ENCODE measurements around the gene NRARP. TPM values are rescaled to one million over a fixed set of nuclear protein-coding genes. Genes with fewer than 3 reads are reported as not detected.
A peak's percentile ranks its signal among the peaks of the same experiment; 100 is the strongest.

NRARP gene
- total and polyA plus RNA-seq, 2 of the 13 experiments (the other 11 are each of a cell fraction or from before 2014, with no cell fraction given) = 0.22 to 0.46 TPM

DNA sequence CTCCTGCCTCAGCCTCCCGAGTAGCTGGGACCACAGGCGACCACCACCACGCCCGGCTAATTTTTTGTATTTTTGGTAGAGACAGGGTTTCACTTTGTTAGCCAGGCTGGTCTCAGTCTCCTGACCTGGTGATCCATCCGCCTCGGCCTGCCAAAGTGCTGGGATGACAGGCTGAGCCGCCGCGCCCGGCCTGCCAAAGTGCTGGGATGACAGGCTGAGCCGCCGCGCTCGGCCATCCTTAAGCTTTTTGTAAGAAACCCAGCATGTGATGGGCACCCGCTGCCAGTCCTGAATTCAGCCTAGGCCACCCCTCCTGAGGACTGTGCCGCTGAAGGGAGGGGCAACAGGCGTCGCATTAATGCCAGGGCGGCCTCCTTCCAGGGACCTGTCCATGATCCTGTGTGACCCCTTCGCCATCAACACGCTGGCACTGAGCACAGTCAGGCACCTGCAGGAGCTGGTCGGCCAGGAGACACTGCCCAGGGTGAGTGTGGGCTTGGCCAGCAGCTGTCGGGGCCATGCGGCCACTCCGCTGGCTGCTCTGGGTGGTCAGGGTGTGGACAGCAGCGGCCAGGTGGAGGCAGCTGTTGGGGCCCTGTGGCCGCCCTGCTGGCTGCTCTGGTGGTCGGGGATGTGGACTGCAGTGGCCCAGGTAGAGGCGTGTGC lies 36.4 kb downstream of the NRARP start:
- H3K4me3 ChIP-seq (replicated peaks in 1 of 3; ENCODE audit: insufficient read depth in 1 of 3, low read depth in 2 of 3, low read length in 3 of 3) = no peak overlapping the region
- POLR2A ChIA-PET = no interaction called here

DNA sequence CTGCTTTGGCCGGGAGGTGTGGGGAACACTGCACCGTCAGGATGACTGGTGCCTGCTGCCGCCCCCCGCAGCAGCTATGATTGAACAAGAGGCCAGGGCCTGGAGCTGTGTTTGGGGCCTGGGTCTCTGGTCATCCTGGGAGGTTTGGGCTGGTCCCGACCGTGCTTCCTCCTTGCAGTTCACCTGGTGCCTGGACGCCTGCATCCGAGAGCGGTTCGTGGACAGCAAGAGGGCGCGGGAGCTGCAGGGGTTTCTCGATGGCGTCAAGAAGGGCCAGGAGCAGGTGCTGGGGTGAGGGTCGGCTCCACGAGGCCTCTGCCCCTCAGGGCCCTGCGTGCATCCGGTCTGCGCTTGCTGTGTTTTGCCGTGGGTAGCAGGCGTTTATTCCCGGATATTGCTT lies 38.0 kb downstream of the NRARP start:
- Histone ChIP-seq H3K9ac (ENCODE audit: insufficient read depth, low read depth, low read length) (no peak overlapping the region), H4K20me1 (ENCODE audit: insufficient read depth, low read length) (no peaks in the 10 kb centered on the region; the same call in 1 of the 2 replicates), H3K27ac (ENCODE audit: extremely low read length, insufficient read depth, low read length) (no peak overlapping the region), H3K4me1 (ENCODE audit: insufficient read depth, low read length) (peaks cover 19% of the 10 kb centered on the region), H3K9me3 (ENCODE audit: low read length) (no peaks in the 10 kb centered on the region), H2AFZ (ENCODE audit: low read length) (no peak overlapping the region), H3K4me2 (ENCODE audit: low read depth, low read length) (no peak overlapping the region), H3K79me2 (ENCODE audit: insufficient read depth, low read length) (no peaks in the 10 kb centered on the region), H3K36me3 (replicated peaks in 1 of 2; ENCODE audit: control insufficient read depth in 1 of 2, insufficient read depth in 2 of 2, low read length in 2 of 2) (peaks cover 12 to 16% of the 10 kb centered on the region in 2 experiments; a peak in 3 of 5 replicates), H3K27me3 (ENCODE audit: control insufficient read depth in 1 of 2, insufficient read depth in 2 of 2, low read length in 2 of 2) (no peaks in the 10 kb centered on the region), H3K4me3 (replicated peaks in 1 of 3; ENCODE audit: insufficient read depth in 1 of 3, low read depth in 2 of 3, low read length in 3 of 3) (no peak overlapping the region)
- ATAC-seq = no peak
- DNase-seq (ENCODE audit: low spot score) = no peak
- no peak for FAIRE-seq
- 97% methylated on average over 15 of the region's 22 CpGs for WGBS (ENCODE audit: low lambda C conversion rate)
- POLR2A ChIA-PET = interaction anchor here (0.9 kb wide), 1 partner anchor 23 kb away, joined by 4 read pairs; the partner anchor contains the start of gene TUBB4B
- in situ Hi-C loops (cut with HindIII; ENCODE audit: extremely low pct_ligation_motif_present, low pct_unique_long_range_greater_than_20kb) (no loop called here), intact Hi-C loops (cut with micrococcal nuclease; ENCODE audit: unreplicated experiment) (no loop called here)
- BruUV-seq (replicated peaks) = no TSS peak
- CTCF ChIA-PET (ENCODE audit: low intra/inter-chr PET ratio, low total read pairs) = no interaction called here
- peak; percentile 24 for TF ChIP-seq AGO2 (optimal IDR thresholded peaks at IDR 0.05; ENCODE audit: low read depth, low read length)
- no peak for TF ChIP-seq ZNF839 (CRISPR knock-in tag; IDR thresholded peaks at IDR 0.05; ENCODE audit: borderline replicate concordance)

More for the DNA sequence above, 36.4 kb downstream of the NRARP start:
- Histone ChIP-seq H2AFZ (ENCODE audit: low read length) (no peak overlapping the region), H3K4me1 (ENCODE audit: insufficient read depth, low read length) (peaks cover 19% of the 10 kb centered on the region), H3K27me3 (ENCODE audit: control insufficient read depth in 1 of 2, insufficient read depth in 2 of 2, low read length in 2 of 2) (no peaks in the 10 kb centered on the region), H3K9ac (ENCODE audit: insufficient read depth, low read depth, low read length) (no peak overlapping the region), H3K79me2 (ENCODE audit: insufficient read depth, low read length) (no peaks in the 10 kb centered on the region), H3K4me2 (ENCODE audit: low read depth, low read length) (no peak overlapping the region), H4K20me1 (ENCODE audit: insufficient read depth, low read length) (no peaks in the 10 kb centered on the region; the same call in 1 of the 2 replicates), H3K9me3 (ENCODE audit: low read length) (no peaks in the 10 kb centered on the region), H3K27ac (ENCODE audit: extremely low read length, insufficient read depth, low read length) (no peak overlapping the region), H3K36me3 (replicated peaks in 1 of 2; ENCODE audit: control insufficient read depth in 1 of 2, insufficient read depth in 2 of 2, low read length in 2 of 2) (peaks cover 13 to 23% of the 10 kb centered on the region in 2 experiments; a peak in 4 of 5 replicates)
- no peak for FAIRE-seq
- DNase-seq (ENCODE audit: low spot score) = no peak
- CTCF ChIA-PET (ENCODE audit: low intra/inter-chr PET ratio, low total read pairs) = no interaction called here
- TF ChIP-seq ZNF225 (CRISPR knock-in tag; IDR thresholded peaks at IDR 0.05) (no peak), ZFP37 (CRISPR knock-in tag; IDR thresholded peaks at IDR 0.05; ENCODE audit: borderline replicate concordance) (no peak), RFXANK (CRISPR knock-in tag; IDR thresholded peaks at IDR 0.05) (no peak), ZBTB1 (CRISPR knock-in tag; IDR thresholded peaks at IDR 0.05; ENCODE audit: borderline replicate concordance) (no peak), HDAC2 (CRISPR knock-in tag; IDR thresholded peaks at IDR 0.05) (no peak), RBFOX2 (IDR thresholded peaks at IDR 0.05; ENCODE audit: low read depth, low read length) (peak; percentile 68), AGO2 (optimal IDR thresholded peaks at IDR 0.05; ENCODE audit: low read depth, low read length) (peak; percentile 65), TMF1 (CRISPR knock-in tag; IDR thresholded peaks at IDR 0.05; ENCODE audit: low read depth) (no peak), ZNF232 (CRISPR knock-in tag; IDR thresholded peaks at IDR 0.05; ENCODE audit: borderline replicate concordance) (no peak)
- TF ChIP-seq, protein P1, sequence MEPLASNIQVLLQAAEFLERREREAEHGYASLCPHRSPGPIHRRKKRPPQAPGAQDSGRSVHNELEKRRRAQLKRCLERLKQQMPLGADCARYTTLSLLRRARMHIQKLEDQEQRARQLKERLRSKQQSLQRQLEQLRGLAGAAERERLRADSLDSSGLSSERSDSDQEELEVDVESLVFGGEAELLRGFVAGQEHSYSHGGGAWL (CRISPR knock-in tag; IDR thresholded peaks at IDR 0.05) = no peak
- no TSS peak for BruUV-seq (replicated peaks)
- 96% methylated on average over 17 of the region's 29 CpGs for WGBS (ENCODE audit: low lambda C conversion rate)
- in situ Hi-C loops (cut with HindIII; ENCODE audit: extremely low pct_ligation_motif_present, low pct_unique_long_range_greater_than_20kb) (no loop called here), intact Hi-C loops (cut with micrococcal nuclease; ENCODE audit: unreplicated experiment) (no loop called here)
- ATAC-seq = no peak; the same call in 2 of the 3 replicates
